HG02885 (cell line): ENCODE results near the gene HDLBP.
"Not testable (repeated sequence)": the region's sequence is repeated elsewhere in the genome, so short reads cannot be mapped to it uniquely, and the experiment has no call there.

Experiments used
- ATAC-seq: cut with Tn5 transposase; IDR thresholded peaks from one replicate; pipeline ENCODE4 v1.9.1; 2021; ENCODE audit warnings: mild to moderate bottlenecking; ENCODE audit not compliant: unreplicated experiment, poor library complexity

Gene HDLBP

DNA sequence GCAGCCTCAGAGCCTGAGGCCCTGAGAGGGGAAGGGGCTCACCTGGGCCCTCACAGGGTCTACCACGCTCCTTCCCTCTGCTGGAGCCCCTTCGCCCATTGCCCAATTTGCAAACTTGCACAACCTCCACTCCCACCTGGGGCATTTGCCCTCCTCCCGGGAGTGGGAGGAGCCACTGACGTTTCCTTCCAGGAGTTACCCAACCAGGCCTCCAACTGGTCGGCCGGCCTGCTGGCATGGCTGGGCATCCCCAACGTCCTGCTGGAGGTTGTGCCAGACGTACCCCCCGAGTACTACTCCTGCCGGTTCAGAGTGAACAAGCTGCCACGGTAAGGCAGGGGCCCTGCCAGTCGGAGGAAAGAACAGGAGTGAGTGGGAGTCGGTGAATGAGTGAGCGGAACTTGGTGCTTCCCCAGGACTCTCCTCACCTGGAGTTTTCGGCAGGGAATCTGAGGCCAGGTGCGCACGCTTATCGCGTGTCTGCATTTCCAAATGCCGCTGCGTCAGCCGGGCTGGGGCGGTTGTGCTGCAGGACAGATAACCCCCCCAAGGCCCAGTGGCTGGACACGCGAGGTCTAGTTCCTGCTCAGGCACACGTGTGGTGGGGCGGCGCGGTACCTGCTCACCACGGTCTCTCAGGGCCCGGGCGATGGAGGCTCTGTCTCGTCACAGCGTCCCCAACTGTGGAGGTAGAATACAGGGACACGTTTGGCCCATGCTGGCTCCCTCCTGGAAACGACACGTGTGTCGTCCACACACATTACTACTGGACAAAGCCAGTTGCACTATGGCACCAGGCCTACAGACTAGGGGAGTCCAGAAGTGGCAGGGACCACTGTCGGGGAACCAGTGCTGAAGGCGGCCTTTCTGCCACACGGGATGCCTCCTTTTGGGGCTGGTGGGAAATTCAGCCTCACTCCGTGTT, 115.3 kb downstream of the HDLBP start:
- no peak for ATAC-seq

DNA sequence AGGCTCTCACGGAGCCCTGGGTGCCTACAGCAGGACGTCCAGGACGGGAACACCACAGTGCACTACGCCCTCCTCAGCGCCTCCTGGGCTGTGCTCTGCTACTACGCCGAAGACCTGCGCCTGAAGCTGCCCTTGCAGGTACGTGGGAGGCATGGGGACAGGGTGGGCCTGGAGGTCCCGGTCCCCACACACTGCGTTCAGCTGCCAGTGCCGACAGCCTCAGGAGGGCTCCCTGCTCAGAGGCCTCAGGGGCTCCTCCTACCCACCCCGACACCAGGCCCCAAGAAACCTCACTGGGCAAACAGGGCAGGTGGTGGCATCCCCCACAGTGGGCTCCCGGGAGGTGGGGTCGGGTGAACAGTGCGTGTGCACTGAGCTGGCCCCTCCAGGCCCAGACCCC, 116.2 kb downstream of the HDLBP start:
- ATAC-seq = no peak

DNA sequence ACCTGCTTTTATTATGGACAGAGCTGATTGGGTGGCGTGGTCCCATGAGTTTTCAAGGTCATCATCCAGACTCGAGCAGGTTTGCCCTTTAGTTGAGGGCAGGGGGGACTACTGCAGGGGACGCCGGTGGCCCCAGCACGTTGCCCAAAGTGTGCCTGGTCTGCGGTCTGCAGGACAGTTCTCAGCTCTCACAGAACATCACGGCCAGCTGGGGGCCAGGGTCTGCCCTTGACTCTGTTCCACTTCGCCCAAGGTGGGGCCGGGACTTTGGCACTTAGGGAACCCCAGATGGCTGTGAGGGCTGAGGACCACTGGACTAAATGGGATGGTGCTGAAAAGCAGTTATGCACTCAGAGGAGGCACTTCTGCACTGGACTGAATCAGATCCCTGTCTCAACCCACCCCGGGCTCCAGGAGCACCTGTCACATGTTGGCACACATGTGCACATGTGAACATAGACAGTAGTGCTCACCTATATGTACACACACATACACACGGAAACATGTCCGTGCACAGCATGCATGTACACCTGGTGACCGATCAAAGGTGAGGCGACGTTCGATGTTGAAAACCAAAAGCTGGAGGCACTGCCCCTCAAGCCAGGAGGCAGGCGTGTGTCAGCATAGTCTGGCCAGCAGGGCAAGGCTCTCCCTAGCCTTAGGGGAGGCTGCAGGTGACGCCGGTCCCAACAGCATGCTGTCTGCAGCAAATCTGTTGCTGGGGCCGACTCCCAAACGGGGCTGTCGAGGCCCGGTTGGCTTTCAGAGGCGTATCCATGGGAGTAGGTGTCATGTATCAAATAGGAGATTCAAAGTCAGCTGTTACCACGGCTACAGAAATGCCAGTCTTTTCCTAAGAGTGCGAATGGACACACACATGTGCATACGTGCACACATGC, 116.8 kb downstream of the HDLBP start:
- ATAC-seq = no peak

DNA sequence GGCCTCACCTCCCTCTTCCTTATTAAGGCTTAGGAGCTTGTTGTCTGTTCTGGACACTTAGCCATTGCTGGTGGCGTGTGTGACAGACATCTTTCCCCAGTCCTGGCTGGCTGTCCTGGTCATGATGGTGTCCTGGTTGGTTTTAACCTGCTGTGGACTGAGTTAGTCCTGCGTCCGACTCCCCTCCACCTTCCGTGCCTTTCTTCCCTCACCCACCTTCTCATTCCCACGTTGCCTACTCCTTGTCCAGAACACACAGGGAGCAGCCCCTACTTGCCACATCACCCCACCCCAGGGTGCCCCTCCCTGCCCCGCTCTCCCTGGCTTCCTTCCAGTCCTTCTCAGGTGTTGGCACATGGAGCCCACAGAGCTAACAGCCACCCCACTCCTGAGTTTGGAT, 117.5 kb downstream of the HDLBP start:
- ATAC-seq = no peak

DNA sequence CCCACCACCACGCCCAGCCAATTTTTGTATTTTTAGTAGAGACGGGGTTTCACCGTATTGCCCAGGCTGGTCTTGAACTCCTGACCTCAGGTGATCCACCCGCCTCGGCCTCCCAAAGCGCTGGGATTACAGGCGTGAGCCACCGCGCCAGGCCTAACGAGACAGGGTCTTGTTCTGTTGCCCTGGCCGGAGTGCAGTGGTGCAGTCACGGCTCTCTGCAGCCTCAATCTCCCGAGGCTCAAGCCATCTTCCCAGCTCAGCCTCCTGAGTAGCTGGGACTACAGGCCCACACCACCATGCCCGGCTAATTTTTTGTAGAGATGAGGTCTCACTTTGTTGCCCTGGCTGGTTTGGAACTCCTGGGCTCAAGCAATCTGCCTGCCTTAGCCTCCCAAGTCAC, 118.2 kb downstream of the HDLBP start:
- ATAC-seq = not testable (repeated sequence)

DNA sequence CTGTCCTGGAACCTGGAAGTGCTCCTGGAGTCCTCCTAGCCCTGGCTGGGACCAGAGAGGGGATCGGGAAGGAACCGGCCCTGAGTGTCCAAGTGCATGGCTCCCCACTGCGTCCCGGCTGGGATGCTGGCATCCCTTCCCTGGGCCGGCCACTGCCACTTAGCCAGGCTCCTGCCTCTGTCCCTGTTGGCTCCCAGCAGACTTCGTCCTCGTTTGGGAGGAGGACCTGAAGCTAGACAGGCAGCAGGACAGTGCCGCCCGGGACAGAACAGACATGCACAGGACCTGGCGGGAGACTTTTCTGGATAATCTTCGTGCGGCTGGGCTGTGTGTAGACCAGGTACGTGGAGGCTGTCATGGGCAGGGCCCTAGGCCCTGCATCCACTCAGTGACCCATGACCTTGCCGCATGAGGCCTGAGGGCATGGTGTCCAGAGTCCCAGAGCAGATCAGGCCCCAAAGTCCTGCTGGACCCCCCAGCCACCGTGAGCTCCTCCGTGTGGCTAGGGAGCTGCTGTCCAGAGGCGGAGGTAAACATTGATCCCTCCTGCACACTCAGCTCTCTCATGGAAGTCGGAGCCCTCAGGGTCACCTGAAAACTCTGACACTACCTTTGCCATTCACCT, 119.9 kb downstream of the HDLBP start:
- ATAC-seq = no peak

DNA sequence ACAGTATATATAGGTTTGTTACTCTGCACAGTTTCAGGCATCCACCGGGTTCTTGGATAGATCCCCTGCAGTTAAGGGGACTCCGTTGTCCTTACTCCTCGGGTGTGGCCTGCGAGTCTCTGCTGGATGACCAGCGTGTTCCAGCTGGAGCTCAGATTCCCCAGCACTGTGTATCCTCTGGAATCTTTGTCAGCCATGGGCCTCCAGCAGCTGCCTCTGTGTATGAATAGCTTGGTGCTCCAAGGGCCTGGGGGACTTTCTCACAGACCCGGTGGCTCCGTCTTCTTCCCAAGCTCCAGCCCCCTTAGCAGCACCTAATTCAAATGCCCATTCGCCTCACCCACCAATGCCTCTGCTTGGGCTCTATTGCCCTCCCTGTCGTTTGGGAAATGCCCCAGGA, 120.7 kb downstream of the HDLBP start:
- ATAC-seq = no peak

DNA sequence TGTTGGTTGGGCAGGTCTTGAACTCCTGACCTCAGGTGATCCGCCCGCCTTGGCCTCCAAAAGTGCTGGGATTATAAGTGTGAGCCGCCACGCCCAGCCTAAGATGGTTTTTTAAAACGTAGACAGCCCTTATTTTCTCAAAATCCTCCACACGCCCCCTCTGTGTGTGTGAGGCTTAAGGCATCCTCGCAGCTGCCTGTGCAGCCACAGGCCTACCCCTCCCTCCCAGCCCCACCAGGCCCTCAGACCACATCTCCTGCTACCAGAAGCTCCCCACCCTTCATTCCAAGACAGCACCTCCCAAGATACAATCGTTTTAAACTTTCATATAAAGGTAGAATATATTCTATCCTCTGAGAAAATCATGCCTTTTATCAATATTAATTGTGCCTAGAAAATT, 122.2 kb downstream of the HDLBP start:
- no peak for ATAC-seq

DNA sequence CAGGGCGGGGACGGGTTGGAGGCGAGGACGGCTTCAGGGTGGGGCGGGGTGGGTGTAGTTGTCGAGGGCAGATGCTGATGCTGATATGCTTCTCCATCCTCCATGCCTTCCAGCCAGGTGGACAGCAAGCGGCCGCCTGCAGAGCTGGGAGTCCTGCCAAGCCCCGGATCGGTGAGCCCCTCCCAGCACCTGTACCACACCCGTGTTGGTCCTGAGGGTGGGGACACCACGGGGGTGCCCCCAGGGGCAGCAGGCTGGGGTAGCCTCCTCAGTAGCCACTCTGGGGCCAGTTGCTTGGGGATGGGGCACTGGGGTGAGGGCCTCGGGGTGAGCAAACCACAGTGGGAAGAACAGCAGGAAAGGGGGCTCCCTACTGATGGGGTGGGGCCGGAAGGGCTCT, 124.4 kb downstream of the HDLBP start:
- ATAC-seq = no peak

DNA sequence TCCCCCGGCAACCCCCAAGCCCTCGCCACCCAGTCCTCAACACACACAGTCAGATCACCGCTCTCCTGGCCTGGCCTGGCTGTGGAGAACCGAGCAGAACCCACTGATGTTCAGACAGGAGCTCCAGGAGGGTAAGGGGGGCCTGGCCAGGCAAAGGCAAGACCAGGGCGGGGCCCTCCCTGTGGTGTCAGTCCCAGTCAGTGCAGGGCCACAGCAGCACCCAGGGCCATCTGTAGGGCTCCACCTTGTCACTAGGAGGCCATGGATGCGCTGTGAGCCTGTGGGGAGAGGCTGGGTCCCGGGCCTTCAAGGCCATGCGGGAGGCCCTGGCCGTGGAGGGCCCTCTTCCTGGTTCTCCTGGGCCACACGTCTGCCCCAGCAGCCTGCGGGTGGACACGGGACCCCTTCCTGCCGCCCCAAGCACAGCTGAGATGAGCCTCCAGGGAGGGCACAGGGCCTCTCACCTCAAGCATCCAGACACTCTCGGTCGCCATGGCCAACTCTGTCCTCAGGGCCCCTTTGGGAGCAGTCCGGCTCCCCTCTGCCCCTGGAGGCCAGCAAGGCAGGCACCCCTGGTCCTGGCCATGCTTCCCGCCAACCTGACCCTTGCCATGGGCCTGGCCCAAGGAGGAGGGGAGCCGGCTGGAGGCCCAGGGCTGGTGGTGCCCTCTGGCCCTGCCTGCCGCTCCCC, 125.0 kb downstream of the HDLBP start:
- no peak for ATAC-seq

DNA sequence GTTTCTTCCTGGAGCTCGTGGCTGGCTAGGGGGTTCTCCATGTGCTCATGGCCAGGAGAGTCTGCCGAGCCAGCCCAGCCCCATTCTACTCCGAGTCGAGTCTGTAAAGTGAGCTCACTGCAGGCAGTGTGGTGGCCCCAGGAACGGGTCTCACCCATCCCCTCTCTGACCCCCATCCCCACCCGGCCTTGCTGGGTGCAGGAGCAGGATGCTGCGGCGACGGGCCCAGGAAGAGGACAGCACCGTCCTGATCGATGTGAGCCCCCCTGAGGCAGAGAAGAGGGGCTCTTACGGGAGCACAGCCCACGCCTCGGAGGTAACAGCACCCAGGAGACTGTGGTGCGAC, 125.6 kb downstream of the HDLBP start:
- no peak for ATAC-seq

DNA sequence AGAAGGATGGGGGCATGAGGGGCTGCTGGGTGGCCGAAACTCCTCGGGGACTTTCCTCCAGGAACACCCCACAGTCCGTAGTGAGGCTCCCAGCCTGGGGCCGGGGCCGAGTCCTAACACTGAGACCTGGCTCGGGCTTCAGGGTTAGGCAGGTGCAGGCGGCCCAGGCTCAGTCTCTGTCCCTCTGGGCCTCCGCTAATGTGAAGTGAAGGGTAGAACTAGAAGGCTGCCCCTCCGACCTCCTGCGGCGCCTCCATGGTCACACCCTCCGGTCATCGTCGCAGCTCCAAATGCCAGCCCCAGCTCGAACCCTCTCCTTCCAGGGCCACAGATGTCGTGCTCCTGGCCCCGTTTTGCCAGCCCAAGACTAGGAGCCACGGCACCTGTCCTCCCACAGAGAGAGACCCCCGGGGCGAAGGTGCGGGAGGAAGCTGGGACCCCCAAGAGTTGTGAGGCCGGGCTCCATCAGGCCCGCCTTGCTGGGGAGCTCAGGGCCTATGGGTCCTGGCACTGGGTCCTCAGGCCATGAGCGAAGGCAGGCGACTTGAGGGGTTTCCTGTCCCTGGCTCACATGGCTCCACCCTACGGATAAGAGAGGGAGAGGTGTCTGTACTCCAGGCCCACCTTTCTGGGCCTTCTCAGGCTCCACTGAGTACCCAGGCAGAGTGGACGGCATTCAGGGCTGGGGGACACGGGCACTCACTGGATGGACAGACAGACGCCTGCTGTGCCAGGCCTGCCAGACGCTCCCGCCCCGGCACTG, 126.2 kb downstream of the HDLBP start:
- ATAC-seq = no peak

DNA sequence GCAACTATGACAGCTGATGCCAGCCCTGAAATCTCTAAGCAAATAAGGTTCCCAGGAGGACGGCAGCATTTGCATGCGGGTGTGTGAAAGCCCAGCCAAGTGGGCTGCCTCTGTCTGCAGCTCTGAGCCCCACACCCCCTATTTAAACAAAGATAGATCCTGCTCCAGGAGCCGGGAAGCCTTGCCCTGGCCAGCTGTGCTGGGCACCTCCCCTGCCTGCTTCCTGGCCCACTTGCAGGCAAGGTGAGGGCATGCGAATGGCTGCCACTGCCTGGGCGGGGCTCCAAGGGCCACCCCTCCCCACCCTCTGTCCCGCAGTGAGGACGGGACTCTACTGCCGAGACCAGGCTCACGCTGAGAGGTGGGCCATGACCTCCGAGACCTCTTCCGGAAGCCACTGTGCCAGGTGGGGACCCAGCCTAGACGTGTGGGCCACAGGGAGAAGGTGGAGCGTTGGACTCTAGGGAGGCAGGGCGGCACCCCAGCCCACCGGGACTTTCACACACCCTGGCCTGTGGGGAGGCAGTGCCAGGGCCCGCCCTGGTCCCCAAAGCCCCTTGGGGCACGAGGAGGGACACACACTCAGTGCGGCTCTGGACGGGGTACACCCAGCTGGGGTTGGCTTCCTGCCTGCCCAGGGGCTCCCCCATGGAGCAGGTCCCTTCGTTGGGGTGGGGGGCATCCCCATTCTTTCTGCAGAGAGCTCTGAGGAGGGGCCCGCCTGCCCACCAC, 126.9 kb downstream of the HDLBP start, which contains the start of gene ANO7:
TSS of gene ANO7 (plus strand) at position 317 of the 732 bp plus-strand sequence. CDS start 1,387 bp downstream, outside the sequence.
- ATAC-seq = no peak

DNA sequence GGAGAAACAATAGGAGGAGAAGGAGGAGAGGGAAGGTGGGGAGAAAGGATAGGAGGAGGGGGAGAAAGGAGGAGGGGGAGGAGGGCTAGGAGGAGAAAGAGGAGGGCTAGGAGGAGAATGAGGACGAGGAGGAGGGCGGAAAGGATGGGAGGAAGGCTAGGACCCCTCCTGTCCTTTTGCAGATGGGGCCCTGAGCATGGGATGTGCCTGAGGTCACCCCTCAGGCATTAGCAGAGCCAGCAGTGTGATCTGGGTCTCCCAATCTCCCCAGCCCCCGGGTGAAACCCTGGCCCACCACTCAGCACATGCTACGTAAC, 127.6 kb downstream of the HDLBP start:
- no peak for ATAC-seq

DNA sequence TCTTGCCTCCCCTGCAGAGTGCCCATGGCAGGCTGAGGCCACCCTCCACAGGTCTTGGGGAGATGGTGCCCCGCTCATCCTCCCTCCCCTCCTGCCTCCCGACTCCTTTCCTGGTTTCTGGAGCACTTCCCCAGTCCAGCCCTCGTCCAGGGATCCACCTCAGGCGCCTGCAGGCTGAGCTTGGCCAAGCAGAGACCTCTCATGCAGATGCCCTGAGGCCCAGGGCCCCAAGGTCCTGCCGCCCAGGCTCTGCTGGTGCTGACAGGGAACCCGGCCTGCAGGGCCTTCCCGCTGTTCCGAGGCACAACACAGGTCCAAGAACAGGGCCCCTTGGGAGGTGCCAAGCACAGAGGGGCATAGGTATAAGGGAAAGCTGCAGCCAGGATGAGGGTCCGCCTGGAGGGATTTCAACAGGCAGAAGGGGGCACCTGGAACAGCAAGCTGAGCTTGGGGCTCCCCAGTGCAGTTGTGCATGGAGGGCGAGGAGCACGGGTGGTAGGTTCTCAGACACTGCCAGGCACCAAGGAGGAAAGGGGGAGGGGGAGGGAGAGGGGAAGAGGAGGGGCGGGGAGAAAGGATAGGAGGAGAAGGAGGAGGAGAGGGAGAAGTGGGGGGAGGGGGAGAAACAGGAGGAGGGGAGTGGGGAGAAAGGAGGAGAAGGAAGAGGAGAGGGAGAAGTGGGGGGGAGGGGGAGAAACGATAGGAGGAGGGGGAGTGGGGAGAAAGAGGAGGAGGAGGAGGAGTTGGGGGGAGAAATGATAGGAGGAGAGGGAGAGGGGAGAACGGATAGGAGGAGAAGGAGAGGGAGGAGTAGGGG, 128.2 kb downstream of the HDLBP start:
- no peak for ATAC-seq

DNA sequence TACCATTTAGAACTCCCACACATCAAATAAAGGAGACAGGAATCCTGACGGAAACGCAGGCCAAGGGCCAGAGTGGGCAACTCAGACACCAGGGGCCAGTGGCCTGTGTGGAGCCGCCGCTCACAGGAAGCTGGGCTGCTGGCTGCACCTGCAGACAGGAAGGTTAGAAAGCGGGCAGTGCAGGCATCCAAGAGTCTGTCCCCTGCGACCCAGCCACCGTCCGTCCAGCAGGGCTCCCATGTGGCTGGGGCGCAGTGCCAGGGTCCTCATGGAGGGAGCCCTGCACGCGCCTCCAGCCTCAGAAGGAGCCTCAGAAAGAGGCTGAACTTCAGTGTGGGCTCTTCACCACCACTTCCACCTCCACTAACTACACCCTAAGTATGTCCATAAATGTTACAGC, 129.5 kb downstream of the HDLBP start:
- no peak for ATAC-seq

DNA sequence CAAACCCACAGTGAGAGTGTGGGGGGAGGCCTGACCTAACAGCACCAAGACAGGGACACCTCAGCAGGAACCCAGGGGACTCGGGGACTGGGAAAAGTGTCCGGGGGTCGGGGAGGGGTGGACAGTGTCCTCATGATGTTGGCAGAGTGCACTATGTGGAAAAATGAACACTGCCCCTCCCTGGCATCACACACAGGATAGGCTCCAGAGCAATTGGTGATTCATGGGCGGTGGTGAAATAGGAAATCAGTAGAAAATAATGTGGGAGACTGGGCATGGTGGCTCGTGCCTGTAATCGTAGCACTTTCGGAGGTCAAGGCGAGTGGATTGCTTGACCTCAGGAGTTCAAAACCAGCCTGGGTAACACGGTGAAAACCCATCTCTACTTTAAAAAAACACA, 130.6 kb downstream of the HDLBP start:
- no peak for ATAC-seq

DNA sequence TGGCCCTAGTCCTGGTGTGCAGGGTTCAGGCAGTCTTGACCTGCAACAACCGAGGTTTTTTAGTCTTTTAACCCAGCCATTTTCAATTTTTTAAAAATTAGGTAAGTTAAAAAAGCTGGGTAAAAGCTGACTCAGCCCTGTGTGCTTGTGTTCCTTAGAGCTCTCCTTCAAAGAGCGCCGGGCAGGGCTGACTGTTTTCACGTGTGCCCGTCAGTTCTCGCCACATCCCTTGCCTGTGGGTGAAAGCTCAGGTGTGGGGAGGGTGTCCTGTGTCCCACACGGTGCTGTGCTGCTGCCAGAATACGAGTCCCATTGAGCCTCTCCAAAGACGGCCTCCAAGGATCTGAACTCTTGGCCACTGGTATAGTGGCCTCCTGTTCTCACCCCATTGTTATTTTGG, 132.3 kb downstream of the HDLBP start:
- ATAC-seq = no peak
